Measurements from ENCODE around the gene MAP1LC3B2.
"Not testable (repeated sequence)": the region's sequence is repeated elsewhere in the genome, so short reads cannot be mapped to it uniquely, and the experiment has no call there.

MAP1LC3B2 gene

GRCh38 chr12:116561181-116561821 is 2.1 kb downstream of the MAP1LC3B2 start:
- DNase-seq, result no peak

GRCh38 chr12:116562090-116562489 is 2.9 kb downstream of the MAP1LC3B2 start:
- no peak for DNase-seq

GRCh38 chr12:116563262-116563661 is 4.1 kb downstream of the MAP1LC3B2 start:
- no peak for DNase-seq

- DNase-seq, result no peak
Measured at GRCh38 chr12:116564080-116564479, 4.9 kb downstream of the MAP1LC3B2 start.

- DNase-seq, result not testable (repeated sequence)
Measured at GRCh38 chr12:116565221-116565620, 6.0 kb downstream of the MAP1LC3B2 start.

GRCh38 chr12:116565963-116566362 is 6.8 kb downstream of the MAP1LC3B2 start:
- DNase-seq, result no peak

GRCh38 chr12:116568203-116568602 is 9.0 kb downstream of the MAP1LC3B2 start:
- DNase-seq, result no peak

GRCh38 chr12:116571089-116571488 is 11.9 kb downstream of the MAP1LC3B2 start:
- no peak for DNase-seq

- no peak for DNase-seq
Measured at GRCh38 chr12:116573776-116574175, 14.6 kb downstream of the MAP1LC3B2 start.

- DNase-seq, result not testable (repeated sequence)
Measured at GRCh38 chr12:116575754-116576153, 16.6 kb downstream of the MAP1LC3B2 start.

GRCh38 chr12:116577154-116577561 is 18.0 kb downstream of the MAP1LC3B2 start:
- DNase-seq, result no peak

GRCh38 chr12:116578051-116578450 is 18.9 kb downstream of the MAP1LC3B2 start:
- DNase-seq, result no peak

GRCh38 chr12:116582610-116583009 is 23.4 kb downstream of the MAP1LC3B2 start:
- DNase-seq, result no peak

GRCh38 chr12:116583129-116583694 is 24.0 kb downstream of the MAP1LC3B2 start:
- no peak for DNase-seq

GRCh38 chr12:116587270-116587669 is 28.1 kb downstream of the MAP1LC3B2 start:
- no peak for DNase-seq

GRCh38 chr12:116588390-116589028 is 29.3 kb downstream of the MAP1LC3B2 start:
- no peak for DNase-seq

- no peak for DNase-seq
Measured at GRCh38 chr12:116589581-116589980, 30.4 kb downstream of the MAP1LC3B2 start.

- no peak for DNase-seq
Measured at GRCh38 chr12:116590561-116590960, 31.4 kb downstream of the MAP1LC3B2 start.

GRCh38 chr12:116591855-116592637 is 32.9 kb downstream of the MAP1LC3B2 start:
- no peak for DNase-seq

GRCh38 chr12:116592731-116593130 is 33.5 kb downstream of the MAP1LC3B2 start:
- no peak for DNase-seq

GRCh38 chr12:116594325-116595038 is 35.3 kb downstream of the MAP1LC3B2 start:
- no peak for DNase-seq

- DNase-seq, result no peak
Measured at GRCh38 chr12:116595186-116595585, 36.0 kb downstream of the MAP1LC3B2 start.

GRCh38 chr12:116595672-116596071 is 36.5 kb downstream of the MAP1LC3B2 start:
- DNase-seq, result no peak

All from NCI-H446 treated with DMSO at 0.1 percent for 48 hours (cell line).